LNCAP (cell line): Measurements from ENCODE around the gene NME7.

Experiments
- TF ChIP-seq, protein P1 (sequence below): fragments of 450-650 bp; IDR thresholded peaks from 2 replicates; pipeline ENCODE4 v1.5.1; 2017; ENCODE audit warnings: mild to moderate bottlenecking

Gene NME7

DNA sequence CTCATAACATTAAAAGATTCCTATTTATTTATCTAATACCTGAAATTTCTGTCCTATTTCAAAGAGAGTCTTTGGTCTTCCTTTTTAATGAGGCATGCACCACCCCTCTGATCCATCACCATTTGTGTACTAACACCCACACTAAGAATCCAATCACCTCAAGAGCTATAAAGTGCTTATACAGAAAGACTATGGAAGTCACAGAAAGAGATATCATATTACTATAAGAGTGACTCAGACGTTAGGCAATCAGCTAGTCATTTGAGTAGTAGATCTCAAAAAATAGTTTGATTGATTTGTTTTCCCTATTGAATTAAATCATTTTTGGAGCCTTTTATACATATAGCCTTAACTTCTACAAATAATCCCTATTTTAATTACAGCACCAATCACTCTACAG lies 46.1 kb downstream of the NME7 start:
- TF ChIP-seq, protein P1, sequence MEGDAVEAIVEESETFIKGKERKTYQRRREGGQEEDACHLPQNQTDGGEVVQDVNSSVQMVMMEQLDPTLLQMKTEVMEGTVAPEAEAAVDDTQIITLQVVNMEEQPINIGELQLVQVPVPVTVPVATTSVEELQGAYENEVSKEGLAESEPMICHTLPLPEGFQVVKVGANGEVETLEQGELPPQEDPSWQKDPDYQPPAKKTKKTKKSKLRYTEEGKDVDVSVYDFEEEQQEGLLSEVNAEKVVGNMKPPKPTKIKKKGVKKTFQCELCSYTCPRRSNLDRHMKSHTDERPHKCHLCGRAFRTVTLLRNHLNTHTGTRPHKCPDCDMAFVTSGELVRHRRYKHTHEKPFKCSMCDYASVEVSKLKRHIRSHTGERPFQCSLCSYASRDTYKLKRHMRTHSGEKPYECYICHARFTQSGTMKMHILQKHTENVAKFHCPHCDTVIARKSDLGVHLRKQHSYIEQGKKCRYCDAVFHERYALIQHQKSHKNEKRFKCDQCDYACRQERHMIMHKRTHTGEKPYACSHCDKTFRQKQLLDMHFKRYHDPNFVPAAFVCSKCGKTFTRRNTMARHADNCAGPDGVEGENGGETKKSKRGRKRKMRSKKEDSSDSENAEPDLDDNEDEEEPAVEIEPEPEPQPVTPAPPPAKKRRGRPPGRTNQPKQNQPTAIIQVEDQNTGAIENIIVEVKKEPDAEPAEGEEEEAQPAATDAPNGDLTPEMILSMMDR = no peak

DNA sequence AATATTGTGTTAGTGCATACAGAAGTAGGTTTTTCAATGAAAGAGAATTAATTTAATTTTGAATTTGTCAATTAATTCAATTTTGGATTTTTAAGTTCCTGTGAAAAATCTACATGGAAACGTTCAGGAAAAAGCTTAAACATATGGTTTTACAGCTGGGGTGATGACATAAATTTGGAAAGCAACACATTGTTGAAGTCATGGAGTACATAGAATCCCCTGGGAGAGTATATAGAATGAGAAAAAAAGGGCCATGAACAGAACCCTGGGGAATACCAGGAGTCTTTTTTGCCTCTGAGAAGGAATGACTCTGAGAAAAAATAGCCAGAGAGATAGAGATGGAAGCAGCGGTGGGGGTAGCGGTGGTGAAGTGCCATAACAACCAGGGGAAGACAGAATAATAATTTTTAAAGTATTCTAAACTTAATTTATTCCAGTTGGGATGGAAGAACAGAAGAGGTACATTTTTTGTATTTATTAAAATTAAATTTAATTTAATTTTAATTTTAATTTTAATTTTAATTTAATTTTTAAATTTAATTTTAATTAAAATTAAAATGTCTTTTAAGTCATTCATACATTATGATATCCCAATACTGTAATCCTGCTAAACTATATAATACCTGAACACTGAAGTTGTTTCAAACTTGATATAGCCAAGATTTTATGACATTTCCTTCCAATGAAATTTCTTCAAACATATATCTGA lies 48.9 kb downstream of the NME7 start:
- TF ChIP-seq, protein P1 = no peak

DNA sequence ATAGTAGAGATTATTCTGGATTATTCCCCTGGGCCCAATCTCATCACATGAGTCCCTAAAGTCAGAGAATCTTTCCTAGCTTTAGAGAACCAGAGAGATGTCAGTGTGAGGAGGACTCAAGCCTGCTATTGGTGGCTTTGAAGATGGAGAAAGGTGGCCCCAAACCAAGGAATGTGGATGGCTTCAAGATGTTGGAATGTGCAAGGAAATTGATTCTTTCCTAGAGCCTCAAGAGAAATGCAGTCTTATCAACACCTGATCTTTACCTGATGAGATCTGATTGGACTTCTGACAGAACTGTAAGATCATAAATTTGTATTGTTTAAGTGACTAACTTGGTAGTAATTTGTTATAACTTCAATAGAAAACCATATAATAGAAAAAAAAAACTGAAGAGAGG lies 51.0 kb downstream of the NME7 start:
- TF ChIP-seq, protein P1 = no peak

DNA sequence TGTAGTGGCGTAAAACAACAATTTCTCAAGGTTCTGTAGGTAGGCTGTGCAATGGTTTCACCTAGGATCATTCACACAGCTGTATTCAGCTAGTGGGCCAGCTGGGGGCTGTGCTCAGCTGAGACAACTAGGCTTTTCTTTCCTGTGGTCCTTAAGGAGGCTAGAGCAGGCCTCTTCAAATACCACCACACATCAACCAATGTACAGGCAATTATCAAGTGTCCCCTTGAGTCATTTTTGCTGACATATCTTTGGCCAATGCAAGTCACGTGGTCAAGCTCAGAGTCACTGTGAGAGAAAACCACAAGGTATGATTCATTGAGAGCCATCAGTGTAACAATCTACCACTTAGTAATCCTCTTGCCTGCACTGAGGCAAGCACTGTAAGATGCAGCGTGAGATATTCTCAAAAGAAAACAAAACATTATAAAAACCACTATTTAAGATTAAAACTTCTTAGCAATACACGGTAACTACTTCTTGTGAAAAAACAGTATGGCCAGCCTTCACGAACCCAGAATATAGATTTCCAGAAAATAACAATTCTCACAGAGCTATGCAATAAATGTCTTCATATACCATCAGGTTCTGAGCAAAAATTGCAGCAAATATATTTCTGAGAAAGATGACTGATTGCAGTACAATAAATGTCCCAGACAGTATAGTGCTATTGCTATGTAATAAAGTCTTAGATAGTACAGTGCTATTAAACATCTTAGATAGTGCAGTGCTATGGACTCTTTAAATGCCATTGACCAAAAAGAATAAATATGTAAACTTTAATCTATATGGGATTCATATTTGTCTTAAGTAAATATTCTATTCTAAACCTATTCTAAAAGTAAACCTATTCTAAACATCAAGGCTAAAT lies 55.3 kb downstream of the NME7 start:
- TF ChIP-seq, protein P1 = no peak

DNA sequence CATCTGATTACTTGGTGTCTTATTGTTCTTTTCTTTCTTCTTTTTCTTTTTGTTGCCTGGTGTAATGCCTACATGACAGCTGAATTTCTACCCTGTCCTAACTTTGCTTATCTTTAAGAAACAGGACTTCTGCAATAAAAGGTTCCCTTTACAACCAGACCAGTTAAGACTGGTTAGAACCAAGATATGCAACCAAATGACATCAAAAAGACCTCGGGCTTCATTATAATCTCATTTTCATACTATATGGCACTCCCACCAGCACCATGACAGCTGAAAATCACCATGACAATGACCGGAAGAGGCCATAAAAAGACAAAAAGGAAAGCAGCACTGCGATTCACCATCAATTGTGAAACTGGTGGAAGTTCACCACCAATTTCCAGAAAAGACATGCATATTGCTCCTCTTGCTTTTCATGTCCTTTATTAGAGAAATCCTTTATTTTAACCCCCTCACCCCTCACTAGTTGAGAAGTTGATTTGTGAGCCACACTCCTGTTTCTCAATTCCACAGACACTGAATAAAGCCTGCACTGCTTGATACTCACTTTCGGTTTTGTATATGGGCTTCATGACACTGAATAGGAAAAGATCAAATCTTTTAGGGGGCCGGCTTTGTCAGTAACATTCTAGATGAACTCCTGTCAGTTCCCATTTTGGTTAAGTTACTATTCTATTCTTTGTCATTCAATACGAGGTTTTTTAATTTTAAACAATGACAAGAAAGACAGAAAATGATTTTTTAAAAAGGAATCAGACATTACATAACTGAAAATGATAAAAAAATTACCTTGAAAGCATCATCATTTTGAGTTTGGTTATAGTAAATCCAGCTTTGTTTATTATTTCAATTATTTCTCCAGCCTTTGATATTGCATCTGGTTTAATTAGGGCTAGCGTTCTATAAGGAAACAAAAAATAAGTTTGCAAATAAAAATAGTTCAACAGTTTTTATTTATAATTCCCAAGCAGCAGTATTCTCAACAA lies 58.1 kb downstream of the NME7 start:
- TF ChIP-seq, protein P1 = no peak

DNA sequence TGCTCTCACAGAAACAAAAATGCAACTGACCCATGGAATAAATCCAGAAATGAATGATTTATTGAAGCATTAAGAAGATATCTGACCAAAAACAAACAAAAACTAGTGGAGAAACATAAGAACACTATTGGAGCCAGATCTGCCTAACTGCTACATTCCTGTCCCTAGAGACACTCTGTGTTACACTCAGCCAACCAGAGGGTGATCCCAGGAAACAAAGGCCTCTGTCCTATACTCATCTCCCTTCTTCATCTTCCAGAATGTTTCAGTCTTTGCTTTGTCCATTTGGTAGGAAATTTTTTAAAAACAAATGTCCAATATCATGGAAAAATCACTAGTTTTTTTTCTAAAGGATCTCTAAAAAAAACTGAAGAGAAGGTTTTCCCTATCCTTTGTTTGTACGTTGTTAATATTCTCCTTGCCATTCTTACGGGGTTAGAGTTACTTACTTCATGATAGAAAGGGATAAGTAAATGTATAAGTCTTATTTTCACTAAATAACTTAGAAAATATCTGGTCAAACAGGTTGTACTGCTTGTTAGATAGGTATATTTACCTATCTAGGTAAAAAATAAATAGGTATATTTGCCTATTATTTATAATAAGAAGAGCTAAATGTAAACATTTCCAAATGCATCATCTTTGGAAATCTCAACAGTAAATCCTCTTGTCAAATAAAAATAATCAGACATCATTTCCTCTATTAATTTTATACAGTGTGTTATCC lies 59.1 kb downstream of the NME7 start:
- TF ChIP-seq, protein P1 = peak; percentile 18; the same call in 1 of the 2 replicates
